B cell (primary cell): Measurements from ENCODE around the gene IL20RA. TPM values are rescaled to one million over a fixed set of nuclear protein-coding genes. Genes with fewer than 3 reads are reported as not detected.

Experiments used
- ATAC-seq: fragments of 200-7000 bp; cut with Tn5 transposase; one replicate; pipeline ENCODE4 v1.10.0; 2021; ENCODE audit warnings: low read depth, mild to moderate bottlenecking, moderate number of reproducible peaks, moderate library complexity
- CTCF ChIA-PET: fragments of 350-600 bp; sonication (Branson Sonifier 250); formaldehyde crosslinking; loops from one replicate; lab custom pipeline; 2021; ENCODE audit warnings: antibody characterized with exemption, inconsistent platforms; lab: Charles Lee
- POLR2A ChIA-PET: fragments of 350-600 bp; sonication (Branson Sonifier 250); formaldehyde crosslinking; loops from one replicate; lab custom pipeline; 2021; ENCODE audit warnings: antibody characterized with exemption; lab: Charles Lee
- DNase-seq: peaks from one replicate; pipeline ENCODE4 v3.0.0; 2013
- H2AFZ ChIP-seq: 2 replicates; pipeline ENCODE4 v1.6.1; 2012; ENCODE audit warnings: mild to moderate bottlenecking, low read depth, low read length; ENCODE audit not compliant: insufficient read depth, poor library complexity, severe bottlenecking
- H3K27ac ChIP-seq, 2 donors: 1 replicate in 1 of 2; 2 replicates in 1 of 2; pipeline ENCODE4 v1.5.1; 2012 to 2013; ENCODE audit warnings: low read length in 2 of 2, mild to moderate bottlenecking in 2 of 2, moderate library complexity in 1 of 2
- H3K27me3 ChIP-seq, 4 experiments: fragments of 200-600 bp in 1 of 4; sonication (generic) in 1 of 4; replicated peaks in 1 of 4; 1 replicate in 2 of 4; 2 replicates in 2 of 4; pipeline versions ENCODE4 v1.6.1 to v1.7.0; 2013 to 2016; ENCODE audit warnings: low read length in 3 of 4, mild to moderate bottlenecking in 2 of 4, mixed read lengths in 1 of 4, moderate library complexity in 1 of 4; ENCODE audit not compliant: insufficient read depth in 4 of 4, control insufficient read depth in 3 of 4; ENCODE audit errors: control extremely low read depth in 1 of 4
- H3K36me3 ChIP-seq, 2 experiments: replicated peaks in 1 of 2; 1 replicate in 1 of 2; 2 replicates in 1 of 2; pipeline versions ENCODE4 v1.6.1 to v1.7.1; 2013; ENCODE audit warnings: low read length in 1 of 2; ENCODE audit not compliant: insufficient read depth in 2 of 2, control insufficient read depth in 1 of 2; ENCODE audit errors: control extremely low read depth in 1 of 2, extremely low read depth in 1 of 2
- H3K4me1 ChIP-seq, 2 donors: fragments of 200-600 bp in 1 of 2; sonication (generic) in 1 of 2; 1 replicate in 1 of 2; 2 replicates in 1 of 2; pipeline versions ENCODE4 v1.5.1 to v1.6.1; 2013 to 2017; ENCODE audit warnings: low read length in 2 of 2; ENCODE audit not compliant: control insufficient read depth in 2 of 2, insufficient read depth in 2 of 2
- H3K4me2 ChIP-seq: replicated peaks from 2 replicates; pipeline ENCODE3; 2012; ENCODE audit warnings: mild to moderate bottlenecking, low read depth, low read length; ENCODE audit not compliant: poor library complexity, severe bottlenecking
- H3K4me3 ChIP-seq, 5 experiments: fragments of 200-600 bp in 1 of 5; sonication (generic) in 1 of 5; 1 replicate in 3 of 5; 2 replicates in 2 of 5; pipeline versions ENCODE4 v1.5.1 to v1.7.0; 2011 to 2016; ENCODE audit warnings: low read length in 4 of 5, mild to moderate bottlenecking in 4 of 5, low read depth in 2 of 5, control low read depth in 1 of 5, moderate library complexity in 1 of 5; ENCODE audit not compliant: insufficient read depth in 1 of 5; ENCODE audit errors: control extremely low read depth in 1 of 5, extremely low read depth in 1 of 5
- H3K79me2 ChIP-seq: fragments of 200-600 bp; sonication (generic); one replicate; pipeline ENCODE4 v1.6.0; 2016; ENCODE audit warnings: low read length; ENCODE audit not compliant: control insufficient read depth, insufficient read depth
- H3K9ac ChIP-seq: fragments of 200-600 bp; sonication (generic); 2 replicates; pipeline ENCODE4 v1.6.1; 2017; ENCODE audit warnings: mild to moderate bottlenecking, low read length, moderate library complexity
- H3K9me3 ChIP-seq, 3 donors: one replicate each; pipeline versions ENCODE4 v1.6.1 to v1.7.1; 2013; ENCODE audit warnings: low read length in 2 of 3; ENCODE audit not compliant: control insufficient read depth in 2 of 3, insufficient read depth in 1 of 3; ENCODE audit errors: control extremely low read depth in 1 of 3
- H4K20me1 ChIP-seq: 2 replicates; pipeline ENCODE4 v1.6.0; 2012; ENCODE audit warnings: mild to moderate bottlenecking, low read length; ENCODE audit not compliant: insufficient read depth, control insufficient read depth, poor library complexity, severe bottlenecking
- H3K27ac Mint-ChIP-seq: one replicate; pipeline ENCODE4 v1.8.0; 2021; ENCODE audit warnings: mixed read lengths
- H3K27me3 Mint-ChIP-seq: one replicate; pipeline ENCODE4 v1.8.0; 2021; ENCODE audit warnings: mixed read lengths
- H3K4me1 Mint-ChIP-seq: one replicate; pipeline ENCODE4 v1.8.0; 2021; ENCODE audit warnings: mixed read lengths
- H3K4me3 Mint-ChIP-seq: one replicate; pipeline ENCODE4 v1.8.0; 2021; ENCODE audit warnings: mixed read lengths
- H3K9me3 Mint-ChIP-seq: one replicate; pipeline ENCODE4 v1.8.0; 2022; ENCODE audit warnings: mixed read lengths; ENCODE audit not compliant: insufficient read depth
- CTCF ChIP-seq: fragments of 200-600 bp; IDR thresholded peaks from one replicate; pipeline ENCODE4 v1.8.0; 2022; ENCODE audit warnings: antibody characterized with exemption, mild to moderate bottlenecking
- EZH2 ChIP-seq: IDR thresholded peaks from 2 replicates; pipeline ENCODE4 v1.6.1; 2012; ENCODE audit warnings: borderline replicate concordance, low read depth, mild to moderate bottlenecking, moderate library complexity, low read length; ENCODE audit not compliant: insufficient read depth, poor library complexity, severe bottlenecking
- WGBS: methylation state at CpG from one replicate; pipeline ENCODE4 v1.1.5; 2013; ENCODE audit warnings: missing lambda C conversion rate; ENCODE audit not compliant: insufficient coverage; 5-methylcytosine and 5-hydroxymethylcytosine counted together
- intact Hi-C: fragments of 100-400 bp; cut with micrococcal nuclease; formaldehyde crosslinking; loops from one replicate; pipeline ENCODE4 v1.10.0; 2022
- polyA plus RNA-seq: library from polyadenylated mRNA; depleted of rRNA; stranded (reverse); fragments of >200 nt; gene quantifications from 2 replicates; pipeline ENCODE4 v1.2.3, GENCODE V29; 2012
- total RNA-seq, 2 donors: library from RNA; stranded (reverse); fragments of 120-200 nt in 1 of 2; gene quantifications; 1 replicate in 1 of 2; 2 replicates in 1 of 2; pipeline versions ENCODE4 v1.2.3 to v1.2.4, GENCODE V29; 2013 to 2022

The IL20RA gene
- total and polyA plus RNA-seq, 2 donors (not counting 1 experiment from before 2014, with no cell fraction given): not detected

DNA sequence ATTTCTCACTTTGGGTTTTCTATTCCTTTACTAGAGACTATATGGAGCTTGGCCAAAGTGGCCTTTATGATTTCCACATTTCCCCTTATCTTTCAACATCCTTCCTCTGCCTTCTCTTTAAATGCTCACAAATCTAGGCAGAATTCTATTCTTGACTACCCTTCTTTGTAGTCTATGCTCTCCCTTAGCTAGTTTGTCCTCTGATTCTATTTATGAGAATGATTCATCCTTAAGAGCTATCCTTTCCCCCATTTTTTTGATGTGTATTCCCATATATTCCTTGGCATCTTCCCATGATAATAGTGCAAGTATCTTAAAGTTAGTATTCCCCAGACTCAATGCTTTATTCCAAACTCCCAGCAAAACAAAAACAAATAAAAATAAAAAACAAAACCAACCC is 53.1 kb downstream of the IL20RA start:
- Histone ChIP-seq H3K4me3 (no peak overlapping the region), H4K20me1 (no peaks in the 10 kb centered on the region), H3K27ac (no peak overlapping the region), H3K9ac (no peak overlapping the region), H2AFZ (no peak overlapping the region), H3K36me3 (no peaks in the 10 kb centered on the region), H3K79me2 (no peaks in the 10 kb centered on the region), H3K9me3 (peaks cover 0 to 8% (median 0%) of the 10 kb centered on the region in 3 donors), H3K4me2 (no peak overlapping the region), H3K27me3 (peaks cover 0 to 40% (median 32%) of the 10 kb centered on the region in 4 experiments), H3K4me1 (peaks cover 7 to 11% of the 10 kb centered on the region in 2 donors)
- DNase-seq (no peak), ATAC-seq (no peak)
- ChIA-PET CTCF (no interaction called here), POLR2A (no interaction called here)
- no peak for TF ChIP-seq EZH2
- no peak for TF ChIP-seq CTCF
- intact Hi-C loops: no loop called here
- Mint-ChIP-seq H3K27ac (no peak overlapping the region), H3K4me3 (no peak overlapping the region), H3K4me1 (peaks cover 7% of the 10 kb centered on the region), H3K9me3 (no peaks in the 10 kb centered on the region), H3K27me3 (peaks cover 63% of the 10 kb centered on the region)

DNA sequence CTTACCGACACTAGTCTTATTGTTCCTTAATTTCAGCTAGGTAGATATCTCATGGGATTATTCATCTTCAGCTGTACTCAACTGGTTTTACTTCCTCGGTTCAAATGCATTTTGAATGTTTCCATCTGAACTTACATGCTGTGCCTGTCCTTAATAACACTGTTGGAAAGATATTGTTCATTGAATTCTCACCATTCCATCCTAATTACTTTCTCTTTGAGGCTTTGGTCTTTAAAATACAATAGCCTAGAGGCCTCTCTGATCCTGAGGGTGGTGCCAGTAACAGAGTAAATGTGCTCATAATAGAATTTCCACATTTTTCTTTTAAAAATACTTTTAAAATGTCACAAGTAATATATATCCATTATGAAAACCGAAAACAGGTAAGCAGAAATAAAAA is 54.0 kb downstream of the IL20RA start:
- Histone ChIP-seq H3K79me2 (no peaks in the 10 kb centered on the region), H3K36me3 (no peaks in the 10 kb centered on the region), H2AFZ (no peak overlapping the region), H3K4me2 (no peak overlapping the region), H3K27ac (no peak overlapping the region), H3K4me1 (peaks cover 7 to 11% of the 10 kb centered on the region in 2 donors), H3K9me3 (peaks cover 0 to 11% (median 0%) of the 10 kb centered on the region in 3 donors), H3K27me3 (peaks cover 0 to 40% (median 31%) of the 10 kb centered on the region in 4 experiments), H3K4me3 (no peak overlapping the region), H4K20me1 (no peaks in the 10 kb centered on the region), H3K9ac (no peak overlapping the region)
- TF ChIP-seq CTCF: no peak
- no peak for TF ChIP-seq EZH2
- Mint-ChIP-seq H3K4me3 (no peak overlapping the region), H3K4me1 (peaks cover 7% of the 10 kb centered on the region), H3K27ac (no peak overlapping the region), H3K9me3 (no peaks in the 10 kb centered on the region), H3K27me3 (peaks cover 65% of the 10 kb centered on the region)
- ChIA-PET POLR2A (no interaction called here), CTCF (no interaction called here)
- DNase-seq (no peak), ATAC-seq (no peak)
- no CpG with 5 or more reads among the region's 3 CpGs for WGBS
- intact Hi-C loops: no loop called here
